GM19395 (cell line): ENCODE measurements around the gene RAB1B.

Experiments
- ATAC-seq: cut with Tn5 transposase; IDR thresholded peaks from one replicate; pipeline ENCODE4 v1.9.1; 2021; ENCODE audit warnings: mild to moderate bottlenecking, moderate library complexity; ENCODE audit not compliant: unreplicated experiment

The RAB1B gene

DNA sequence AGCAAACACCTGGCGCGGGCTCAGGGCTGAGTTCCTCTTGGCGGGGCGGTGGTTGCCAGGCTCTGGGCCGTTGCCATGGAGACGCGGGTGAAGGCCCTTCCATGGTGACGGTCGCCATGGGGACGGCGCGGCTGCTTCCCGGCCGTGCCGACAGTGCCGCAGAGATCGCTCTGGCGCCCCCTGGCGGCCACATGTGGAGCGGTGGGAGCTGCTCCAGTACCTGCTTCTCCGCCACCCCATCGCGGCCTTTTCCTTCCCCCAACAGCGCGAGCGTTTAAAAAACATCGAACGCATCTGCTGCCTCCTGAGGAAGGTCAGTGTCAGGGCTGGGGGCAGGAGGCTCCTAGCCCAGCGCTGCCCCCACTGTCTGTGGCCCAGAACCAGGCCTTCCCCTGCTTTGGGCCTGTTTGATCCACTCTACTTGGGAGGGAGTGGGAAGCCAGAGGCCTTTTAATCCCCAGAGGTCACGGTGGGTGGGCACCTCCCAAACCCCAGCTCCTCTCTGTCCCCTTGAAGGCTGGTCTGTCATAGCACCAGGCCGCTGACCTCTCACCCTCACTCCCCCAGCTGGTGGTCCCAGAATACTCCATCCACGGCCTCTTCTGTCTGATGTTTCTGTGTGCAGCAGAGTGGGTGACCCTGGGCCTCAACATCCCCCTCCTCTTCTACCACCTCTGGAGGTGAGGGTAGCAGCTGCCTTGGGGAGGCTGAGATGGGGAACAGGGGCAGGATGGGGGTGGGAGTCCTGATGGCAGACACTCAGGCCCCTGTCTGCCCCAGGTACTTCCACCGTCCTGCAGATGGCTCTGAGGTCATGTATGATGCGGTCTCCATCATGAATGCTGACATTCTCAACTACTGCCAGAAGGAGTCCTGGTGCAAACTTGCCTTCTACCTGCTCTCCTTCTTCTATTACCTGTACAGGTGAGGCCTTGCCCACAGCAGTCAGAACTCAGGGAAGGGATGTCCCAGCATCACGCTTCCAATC is 14.3 kb downstream of the RAB1B start:
- ATAC-seq: peak; percentile 79

DNA sequence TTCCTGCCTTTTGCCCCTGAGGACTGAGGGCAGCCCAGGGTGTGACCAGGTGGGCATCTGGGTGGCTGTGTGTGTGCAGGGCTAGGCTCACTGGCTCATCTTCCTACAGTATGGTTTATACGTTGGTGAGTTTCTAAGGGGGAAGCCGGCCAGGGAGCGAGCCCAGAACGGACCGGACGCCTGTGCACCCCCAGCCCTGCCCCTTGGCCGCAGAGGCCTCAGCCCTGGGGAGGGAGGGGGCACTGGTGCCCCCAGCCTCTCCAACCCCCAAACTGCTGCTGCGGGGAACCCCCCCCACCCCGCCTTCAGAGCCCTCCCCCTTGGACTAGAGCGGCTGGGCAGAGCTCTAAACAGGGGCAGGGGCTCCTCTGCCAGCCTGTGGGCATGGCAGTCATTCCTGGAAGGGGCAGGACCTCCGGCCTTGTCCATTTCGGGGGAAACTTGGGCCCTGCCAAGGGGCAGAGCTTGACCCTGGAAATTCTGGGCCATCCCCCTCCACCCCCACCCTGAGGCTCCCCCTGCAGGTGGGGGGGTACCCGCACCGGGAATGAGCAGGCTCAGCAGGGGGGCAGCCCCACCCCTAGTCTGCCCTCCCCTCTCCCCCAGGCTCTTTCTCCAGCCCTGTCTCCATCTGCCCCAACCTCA is 15.1 kb downstream of the RAB1B start:
- ATAC-seq: no peak

DNA sequence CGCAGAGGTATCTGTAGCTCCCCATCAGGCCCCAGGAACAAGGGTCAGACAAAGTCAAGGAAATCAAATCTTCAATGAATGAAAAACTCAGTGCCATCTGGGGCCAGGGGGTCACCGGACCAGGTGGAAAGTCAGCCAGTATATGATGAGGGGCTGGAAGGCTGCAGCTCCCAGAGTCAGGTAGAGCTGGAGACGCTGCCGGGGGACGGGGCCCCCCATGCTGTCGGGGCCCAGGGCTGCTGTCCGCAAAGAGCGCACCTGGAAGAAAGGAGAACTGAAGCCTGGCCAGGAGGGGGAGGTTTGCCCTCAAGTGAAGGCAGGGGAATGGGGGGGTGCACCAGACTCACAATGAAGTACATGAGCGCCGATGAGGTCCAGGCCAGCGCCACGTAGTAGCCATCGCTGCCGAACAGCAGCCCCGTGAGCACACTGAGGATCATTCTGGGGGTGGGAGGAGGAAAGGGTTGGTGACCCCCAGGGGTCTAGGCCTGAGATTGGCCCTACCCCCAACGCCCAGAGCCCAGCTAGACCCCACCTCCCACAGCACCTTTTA is 16.2 kb downstream of the RAB1B start:
- ATAC-seq: no peak

DNA sequence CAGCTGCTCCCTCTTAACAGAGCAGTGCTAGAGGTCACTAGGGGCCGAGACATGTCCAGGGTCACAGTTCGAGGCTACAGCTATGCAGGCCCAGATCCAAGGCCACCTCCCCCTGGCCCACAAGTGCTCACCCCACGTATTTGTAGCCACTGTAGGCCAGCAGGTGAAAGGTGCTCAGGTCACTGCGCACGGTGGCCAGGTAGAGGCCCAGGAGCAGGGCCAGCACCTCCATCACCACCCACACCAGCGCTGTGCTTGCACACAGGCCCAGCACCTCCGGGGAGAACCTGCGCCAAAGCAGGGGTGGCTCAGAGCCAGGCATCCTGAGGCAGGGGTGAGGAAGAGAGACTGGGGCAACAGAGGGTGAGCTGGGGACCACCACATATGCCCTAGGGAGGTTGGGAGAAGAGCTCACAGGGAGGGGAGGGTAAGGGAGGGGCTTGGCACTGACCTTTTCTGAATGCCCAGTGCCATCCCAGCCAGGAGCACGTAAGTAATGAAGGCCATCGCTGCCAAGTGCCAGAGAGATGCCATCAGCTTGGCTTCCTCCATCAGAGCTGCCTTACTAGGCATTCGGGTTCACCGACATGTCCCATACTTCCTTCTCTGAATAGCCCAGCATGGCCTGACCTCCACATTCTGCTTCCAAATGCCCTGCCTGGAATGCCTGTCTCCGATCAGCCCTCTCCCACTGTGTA is 17.0 kb downstream of the RAB1B start:
- ATAC-seq: no peak

DNA sequence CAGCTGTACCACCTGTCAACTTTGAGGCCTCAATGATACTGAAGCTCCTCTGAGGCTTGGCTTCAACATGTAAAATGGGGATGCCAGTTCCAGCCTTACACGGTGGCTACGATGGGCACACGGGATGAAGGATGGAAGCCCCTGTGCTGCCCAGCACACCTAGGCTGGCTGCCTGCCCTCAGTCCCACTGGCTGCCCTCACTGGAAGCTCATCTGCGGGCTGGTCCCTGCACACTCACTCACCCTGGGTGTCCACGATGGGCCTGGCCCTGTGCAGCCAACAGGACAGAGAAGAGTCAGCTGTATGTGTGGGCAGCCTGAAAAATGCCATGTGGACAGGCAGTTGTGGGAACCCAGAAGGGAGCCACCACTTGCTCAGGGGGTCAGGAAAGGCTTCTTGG is 18.3 kb downstream of the RAB1B start:
- no peak for ATAC-seq

DNA sequence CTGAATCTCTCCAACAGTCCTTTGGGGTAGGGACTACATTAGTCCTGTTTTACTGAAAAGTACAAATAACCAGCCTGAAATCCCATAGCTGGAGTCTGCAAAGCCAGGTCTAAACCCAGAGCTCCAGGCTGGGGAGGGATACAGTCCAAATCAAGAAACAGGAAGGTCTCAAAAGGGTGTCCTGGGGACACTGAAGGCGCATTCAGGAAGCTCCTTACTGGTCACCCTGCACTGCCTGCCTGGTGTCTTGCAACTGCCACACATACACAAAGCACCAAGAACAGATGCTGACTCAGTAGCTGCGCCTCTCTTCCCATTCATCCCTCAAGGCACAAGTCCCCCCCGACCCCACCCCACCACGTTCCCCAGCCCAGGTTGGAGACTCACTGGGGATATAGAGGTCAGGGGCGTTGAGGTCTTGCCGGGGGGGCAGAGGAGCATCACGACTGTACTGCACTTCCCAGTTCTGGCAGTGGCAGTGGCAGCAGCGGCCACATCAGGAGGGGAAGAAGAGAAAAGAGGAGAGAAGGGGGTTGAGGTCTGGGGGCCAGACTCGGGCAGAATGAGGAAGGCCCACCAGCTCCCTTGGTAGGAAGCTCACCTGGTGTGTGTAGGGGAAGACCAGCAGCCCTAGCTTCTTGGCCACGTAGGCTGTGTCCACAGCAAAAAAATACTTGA is 18.9 kb downstream of the RAB1B start:
- no peak for ATAC-seq

DNA sequence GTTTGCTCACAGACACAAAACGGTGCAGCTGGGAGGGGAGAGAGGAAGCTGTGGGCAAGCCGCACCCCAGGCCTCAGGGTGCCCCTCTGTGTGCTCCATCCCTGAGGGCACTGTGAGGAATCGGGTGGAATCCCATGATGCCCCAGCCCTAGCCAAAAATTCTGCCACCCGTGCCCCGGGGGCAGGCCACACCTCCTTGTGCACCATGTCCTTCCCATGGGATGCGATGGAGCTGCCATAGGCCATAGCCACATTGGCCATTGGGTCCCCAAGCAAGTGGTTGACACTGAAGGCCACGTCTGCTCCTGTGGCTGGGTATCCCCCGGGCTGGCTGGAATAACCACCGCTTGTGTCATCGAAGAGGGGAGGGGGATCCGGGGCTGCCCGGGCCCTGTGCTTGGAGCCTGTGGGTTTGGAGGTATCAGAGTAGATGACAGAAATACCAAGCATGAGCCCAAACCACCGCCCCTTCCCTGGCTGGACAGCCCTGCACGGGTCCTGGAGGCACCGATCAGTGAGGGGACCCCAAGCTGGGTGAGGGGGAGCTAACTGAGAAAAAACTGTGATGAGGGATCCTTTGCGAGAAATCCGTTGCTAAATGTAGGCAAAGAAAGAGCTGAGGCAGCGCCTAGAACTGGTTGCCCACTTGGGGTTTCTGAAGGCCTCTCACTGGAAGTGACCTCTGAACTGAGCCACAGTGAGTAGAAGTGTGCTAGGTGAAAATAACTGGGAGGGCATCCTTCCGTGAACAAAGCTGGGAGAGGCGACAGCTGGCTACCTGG is 19.6 kb downstream of the RAB1B start:
- no peak for ATAC-seq

DNA sequence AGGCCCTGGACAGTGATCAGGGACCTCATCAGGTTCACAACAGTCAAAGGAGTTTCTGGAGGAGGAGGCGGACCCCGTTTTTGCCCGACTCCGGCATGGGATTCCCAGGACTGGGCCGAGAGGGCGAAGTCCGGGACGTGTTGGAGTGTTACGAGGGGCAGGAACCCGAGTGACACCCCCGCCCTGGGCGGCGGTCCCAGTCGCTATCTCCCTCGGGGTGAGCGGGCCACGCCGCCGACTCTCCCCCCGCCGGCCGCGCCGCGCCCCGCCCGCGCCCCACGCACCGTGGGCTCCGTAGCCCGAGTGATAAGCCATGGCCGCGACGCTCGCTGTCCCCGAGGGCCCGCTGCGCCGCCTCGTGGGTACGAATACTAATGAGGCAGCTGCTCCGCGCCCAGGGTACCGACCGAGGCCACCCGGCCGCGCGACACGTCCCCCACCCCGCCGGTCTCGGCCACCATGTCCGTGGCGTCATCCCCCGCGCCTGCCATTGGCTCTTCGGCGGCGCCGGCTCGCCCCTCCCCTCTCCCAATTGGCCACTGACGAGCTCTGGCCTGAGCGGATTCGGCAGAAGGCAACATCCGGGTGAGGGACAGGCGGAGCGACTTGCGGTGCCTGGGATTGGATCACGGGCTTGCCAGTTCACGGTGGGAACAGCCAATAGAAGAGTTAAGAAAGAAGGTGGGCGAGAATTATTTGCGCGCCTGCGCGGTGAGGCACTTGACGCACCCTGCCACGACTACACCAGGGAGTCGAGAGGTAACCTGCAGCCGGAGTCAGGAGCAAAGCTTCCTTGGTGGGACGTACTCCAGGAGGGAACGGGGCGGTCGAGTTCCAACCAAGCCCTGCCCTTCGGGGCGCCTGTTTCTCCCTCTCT is 20.5 kb downstream of the RAB1B start, which contains the start of gene YIF1A:
Gene YIF1A, minus strand, starts transcription at position 473 of the 877 bp plus-strand sequence. Its CDS starts 158 bp downstream, at position 315.
- ATAC-seq: peak; percentile 90

DNA sequence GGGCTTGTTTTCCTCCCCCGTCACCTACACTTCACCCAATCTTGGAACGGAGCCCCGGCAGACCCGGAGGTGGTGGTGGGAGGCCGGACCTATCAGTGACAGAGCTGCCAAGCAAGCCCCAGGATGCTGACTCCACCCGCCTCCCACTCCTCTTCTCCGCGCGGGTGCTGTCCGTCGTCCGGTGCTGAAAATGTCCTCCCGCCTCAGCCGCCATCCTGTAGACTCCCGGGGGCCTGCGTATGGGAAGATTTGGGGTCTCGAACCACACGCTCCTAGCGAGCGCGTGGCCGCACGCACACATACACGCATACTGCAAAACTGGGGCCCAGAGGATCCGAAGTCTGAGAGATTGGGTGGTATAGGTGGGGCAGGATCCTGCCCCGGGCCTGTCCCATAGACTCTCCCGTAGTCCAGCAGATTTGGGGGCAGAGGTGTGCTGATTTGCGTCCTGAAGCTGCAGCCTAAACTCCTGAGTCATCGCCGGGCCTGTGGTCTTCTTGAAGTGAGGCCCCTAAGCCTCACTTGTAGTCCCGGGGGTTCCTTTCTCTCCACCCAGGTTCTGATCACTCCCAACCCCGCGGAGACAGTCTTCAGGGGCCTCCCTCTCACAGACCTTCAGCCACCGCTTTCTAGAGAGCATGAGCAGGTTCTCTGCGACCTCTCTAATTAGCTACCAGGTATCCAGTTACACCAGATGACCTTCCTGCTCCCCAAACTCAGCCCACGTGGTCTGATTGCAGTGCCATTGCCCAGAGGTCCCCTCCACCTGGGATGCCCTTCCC is 21.3 kb downstream of the RAB1B start:
- ATAC-seq: peak; percentile 59

DNA sequence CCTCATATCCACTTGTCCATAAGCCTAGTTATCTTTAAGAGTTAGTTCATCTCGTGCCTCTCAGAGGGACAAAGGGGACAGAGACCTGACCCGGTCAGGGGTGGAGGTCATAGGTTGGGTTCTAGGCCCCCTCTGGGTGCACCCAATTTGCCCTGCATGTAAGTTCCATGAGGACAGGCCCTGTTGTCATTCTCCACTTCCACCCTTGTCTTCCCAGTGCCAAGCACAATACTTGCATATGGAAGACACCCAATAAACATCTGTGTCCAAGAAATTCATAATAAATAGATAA is 21.8 kb downstream of the RAB1B start:
- no peak for ATAC-seq

DNA sequence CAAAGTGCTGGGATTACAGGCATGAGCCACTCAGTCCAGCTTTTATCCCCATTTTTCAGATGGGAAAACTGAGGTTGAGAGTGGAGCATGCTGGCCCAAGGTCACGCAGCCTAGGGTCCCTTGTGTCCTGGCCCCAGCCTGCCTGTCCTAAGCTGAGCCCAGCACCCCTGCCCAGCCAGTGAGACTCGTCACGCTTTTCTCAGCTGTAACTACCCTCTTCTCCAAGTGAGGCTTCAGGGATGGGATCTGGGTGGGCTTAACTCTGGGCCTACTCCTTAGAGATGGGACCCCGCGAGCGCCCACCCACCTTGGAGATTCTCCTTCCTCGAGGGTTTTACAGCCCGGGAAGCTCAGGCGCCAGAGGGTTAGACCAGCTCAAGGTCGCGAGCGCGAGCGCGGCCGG is 22.9 kb downstream of the RAB1B start:
- no peak for ATAC-seq

DNA sequence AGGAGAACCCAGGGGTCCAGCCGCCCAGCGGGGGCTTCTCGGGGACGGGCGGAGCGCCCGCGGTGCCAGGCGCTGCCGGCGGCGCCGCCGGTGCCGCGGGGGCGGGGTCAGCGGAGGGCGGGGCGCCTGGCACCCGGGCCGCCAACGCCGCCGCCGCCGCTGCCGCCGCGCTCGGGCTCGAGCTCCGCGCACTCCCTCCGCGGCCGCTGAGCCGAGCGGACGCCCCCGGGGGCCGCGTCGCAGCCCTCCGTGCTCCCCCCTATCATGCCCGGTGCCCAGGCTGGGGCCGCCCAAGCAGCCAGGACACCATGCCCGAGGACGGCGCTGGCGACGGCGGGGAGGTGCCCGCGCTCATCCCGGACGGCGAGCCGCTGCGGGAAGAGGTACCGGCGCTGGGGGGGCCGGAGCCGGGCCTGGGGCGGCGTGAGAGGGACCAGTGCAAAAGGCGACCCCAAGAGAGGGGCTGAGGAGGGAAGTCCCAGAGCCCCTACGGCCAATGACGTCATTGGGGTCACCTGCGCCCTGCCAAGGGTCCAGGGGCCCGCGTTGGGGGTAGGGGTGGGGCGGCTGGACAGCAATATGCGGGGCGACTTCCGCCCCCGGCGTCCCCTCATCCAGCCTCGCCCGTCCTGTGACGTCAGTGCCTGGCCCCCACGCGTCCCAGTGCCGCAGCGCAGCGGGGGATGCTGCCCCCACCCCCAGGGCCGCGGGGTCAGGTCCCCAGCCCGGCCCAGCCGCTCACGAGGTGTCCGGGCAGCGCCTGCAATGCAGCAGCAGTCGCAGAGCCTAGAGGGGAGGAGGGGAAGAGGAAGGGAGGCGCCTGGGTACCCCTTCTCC is 23.5 kb downstream of the RAB1B start, which contains the start of gene TMEM151A:
Gene TMEM151A, plus strand, starts transcription at position 189 of the 837 bp plus-strand sequence. Its CDS starts 120 bp downstream, at position 309.
- no peak for ATAC-seq

DNA sequence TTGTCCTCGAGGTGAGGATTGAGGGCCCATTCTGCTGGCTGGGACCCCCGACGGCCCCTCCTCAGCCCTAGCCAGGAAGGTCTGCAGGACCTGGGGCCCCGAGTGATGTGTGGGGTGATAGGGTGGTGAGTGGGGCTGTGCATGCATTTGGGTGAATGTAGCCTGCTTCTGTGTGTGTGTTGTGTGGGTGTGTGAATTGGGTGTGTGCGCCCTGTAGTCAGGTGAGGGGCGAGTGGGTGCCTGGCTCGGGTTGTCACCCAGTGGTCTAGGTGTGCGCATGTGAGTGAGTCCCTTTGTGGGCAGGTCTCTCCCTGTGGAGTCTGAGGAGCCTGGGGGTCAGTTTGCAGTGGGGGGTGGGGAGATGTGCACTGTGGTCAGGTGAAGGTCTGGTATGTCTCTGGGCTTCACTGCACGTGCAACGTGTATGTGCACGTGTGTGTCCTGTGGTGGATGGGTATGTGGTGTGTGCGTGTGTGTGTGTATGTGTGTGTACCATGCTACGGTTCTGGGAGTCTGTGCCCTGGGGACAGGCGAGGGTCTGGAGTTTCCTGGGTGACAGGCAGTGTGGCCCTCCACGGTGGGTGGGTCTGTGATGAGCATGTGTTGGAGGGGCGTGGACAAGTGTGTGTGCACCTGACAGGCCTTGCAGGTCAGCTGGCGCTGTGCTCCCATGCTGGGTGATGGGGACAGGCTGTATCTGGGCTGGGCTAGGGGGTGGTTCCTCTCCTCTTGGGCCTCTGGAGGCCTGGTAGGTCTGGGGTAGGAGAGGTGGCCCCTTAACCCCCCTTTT is 24.3 kb downstream of the RAB1B start:
- no peak for ATAC-seq

DNA sequence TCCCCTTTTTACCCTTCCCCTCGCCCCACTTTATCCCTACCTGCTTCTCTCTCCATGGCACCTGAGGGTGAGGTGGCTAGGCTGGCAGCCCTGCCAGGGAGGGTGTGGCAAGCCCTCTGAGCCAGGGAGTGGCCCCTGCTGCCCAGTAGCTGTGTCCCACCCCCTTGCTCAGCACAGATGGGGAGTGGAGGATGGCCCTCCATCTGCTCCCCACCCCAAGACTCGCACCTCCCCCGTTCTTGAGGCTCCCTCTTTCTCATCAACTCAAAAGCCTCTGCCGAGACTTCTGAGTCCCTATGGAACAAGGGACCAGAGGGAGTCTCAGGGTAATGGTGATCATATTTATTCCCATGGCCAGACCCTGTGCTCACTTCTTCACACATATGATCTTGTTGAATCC is 24.9 kb downstream of the RAB1B start:
- ATAC-seq: no peak

DNA sequence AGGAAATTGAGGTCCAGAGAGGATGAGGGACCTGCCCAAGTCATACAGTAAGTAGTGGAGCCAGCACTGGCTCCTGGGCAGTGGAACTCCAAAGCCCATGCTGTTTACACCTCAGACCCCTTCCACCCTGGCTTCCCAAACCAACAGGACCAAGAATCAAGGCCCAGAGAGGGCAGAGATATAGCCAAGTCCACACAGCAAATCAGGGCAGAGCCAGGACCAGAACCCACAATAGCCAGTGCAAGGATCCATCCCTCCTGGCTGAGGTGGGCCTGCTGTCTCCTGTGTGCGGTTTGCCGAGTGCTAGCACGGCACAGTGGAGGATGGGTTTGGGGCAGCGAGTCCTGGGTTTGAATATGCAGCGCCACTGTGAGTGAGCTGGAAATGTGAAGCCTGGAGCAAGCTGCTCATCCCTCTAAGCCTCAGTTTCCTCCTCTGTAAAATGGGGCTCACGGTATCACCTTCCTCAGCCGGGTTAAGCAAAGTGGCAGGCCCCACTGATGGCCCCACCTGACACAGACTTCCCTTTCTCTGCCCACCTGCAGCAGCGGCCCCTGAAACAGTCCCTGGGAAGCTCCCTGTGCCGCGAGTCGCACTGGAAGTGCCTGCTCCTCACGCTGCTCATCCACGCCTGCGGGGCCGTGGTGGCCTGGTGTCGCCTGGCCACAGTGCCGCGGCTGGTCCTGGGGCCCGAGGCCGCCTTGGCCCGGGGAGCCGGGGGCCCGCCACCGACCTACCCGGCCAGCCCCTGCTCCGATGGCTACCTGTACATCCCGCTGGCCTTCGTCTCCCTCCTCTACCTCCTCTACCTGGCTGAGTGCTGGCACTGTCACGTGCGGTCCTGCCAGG is 25.6 kb downstream of the RAB1B start:
- no peak for ATAC-seq
